ENCODE measurements around the gene BICD1.

Gene BICD1

GRCh38 chr12:32134101-32134888 is 27.6 kb downstream of the BICD1 start:
- peaks cover 2% of the 10 kb centered on the region; the same call in 1 of the 2 replicates for H3K36me3 ChIP-seq
- H3K9me3 ChIP-seq (ENCODE audit: severe bottlenecking) = no peaks in the 10 kb centered on the region
- no peak overlapping the region for H3K27ac ChIP-seq
- H3K27me3 ChIP-seq (ENCODE audit: insufficient read depth, low read depth, severe bottlenecking) = no peaks in the 10 kb centered on the region
- no peak for DNase-seq
- no peak overlapping the region for H3K4me3 ChIP-seq (ENCODE audit: low read depth, low read length)
- TF ChIP-seq CTCF (IDR thresholded peaks at IDR 0.05; ENCODE audit: low read depth, low read length) = no peak

GRCh38 chr12:32135967-32136366 is 29.3 kb downstream of the BICD1 start:
- DNase-seq = no peak
- no peak for TF ChIP-seq CTCF (IDR thresholded peaks at IDR 0.05; ENCODE audit: low read depth, low read length)
- H3K27ac ChIP-seq = no peak overlapping the region
- H3K9me3 ChIP-seq (ENCODE audit: severe bottlenecking) = no peaks in the 10 kb centered on the region
- H3K27me3 ChIP-seq (ENCODE audit: insufficient read depth, low read depth, severe bottlenecking) = no peaks in the 10 kb centered on the region
- H3K4me3 ChIP-seq (ENCODE audit: low read depth, low read length) = no peak overlapping the region
- no peaks in the 10 kb centered on the region for H3K36me3 ChIP-seq

DNA sequence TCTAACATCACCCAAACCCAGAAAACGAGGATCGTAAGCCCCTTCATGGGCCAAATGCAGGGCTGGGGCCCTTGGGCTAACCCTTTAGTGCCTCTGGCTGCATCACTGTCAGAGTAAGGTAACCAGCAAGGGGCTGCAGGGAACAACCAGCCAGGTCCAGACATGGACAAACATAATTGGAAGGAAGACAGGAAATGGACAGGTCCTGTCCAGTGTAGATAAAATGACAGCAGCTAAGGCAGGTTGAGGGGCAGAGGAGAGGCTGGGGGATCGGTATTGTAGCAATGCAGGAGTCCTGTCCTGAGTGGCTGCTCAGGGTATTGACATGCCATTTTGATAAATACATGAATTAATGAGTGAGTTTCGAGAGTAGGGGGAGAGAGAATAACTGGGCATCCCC is 29.8 kb downstream of the BICD1 start:
- Histone ChIP-seq H3K36me3 (no peaks in the 10 kb centered on the region), H3K27ac (no peak overlapping the region), H3K27me3 (ENCODE audit: insufficient read depth, low read depth, severe bottlenecking) (no peaks in the 10 kb centered on the region), H3K4me3 (ENCODE audit: low read depth, low read length) (no peak overlapping the region), H3K9me3 (ENCODE audit: severe bottlenecking) (no peaks in the 10 kb centered on the region)
- no peak for DNase-seq
- TF ChIP-seq CTCF (IDR thresholded peaks at IDR 0.05; ENCODE audit: low read depth, low read length) = no peak

DNA sequence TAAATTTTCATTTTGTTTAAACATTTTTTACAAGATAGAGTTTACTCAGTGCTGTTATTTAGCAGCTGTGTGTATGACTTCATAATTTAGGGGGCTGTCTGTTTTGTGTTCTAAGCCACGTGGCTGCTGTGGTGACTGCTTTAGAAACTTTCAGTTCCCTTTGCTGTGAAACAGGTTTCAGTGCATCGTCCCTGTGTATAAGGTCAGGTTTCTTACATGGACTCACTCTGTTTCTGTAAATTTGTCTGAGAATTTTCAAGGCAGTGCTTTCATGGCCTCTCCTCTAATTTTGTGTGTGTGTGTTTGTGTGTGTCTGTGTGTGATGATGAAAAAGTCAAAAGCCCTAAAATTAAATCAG is 32.4 kb downstream of the BICD1 start:
- H3K9me3 ChIP-seq (ENCODE audit: severe bottlenecking) = no peaks in the 10 kb centered on the region
- no peaks in the 10 kb centered on the region for H3K36me3 ChIP-seq
- no peak for TF ChIP-seq CTCF (IDR thresholded peaks at IDR 0.05; ENCODE audit: low read depth, low read length)
- H3K27ac ChIP-seq = peak overlapping the region; percentile 85
- DNase-seq = no peak
- H3K4me3 ChIP-seq (ENCODE audit: low read depth, low read length) = peak overlapping the region; percentile 53
- no peaks in the 10 kb centered on the region for H3K27me3 ChIP-seq (ENCODE audit: insufficient read depth, low read depth, severe bottlenecking)

- Histone ChIP-seq H3K4me3 (ENCODE audit: low read depth, low read length) (peak overlapping the region; percentile 2), H3K27me3 (ENCODE audit: insufficient read depth, low read depth, severe bottlenecking) (no peaks in the 10 kb centered on the region), H3K27ac (peak overlapping the region; percentile 85), H3K36me3 (no peaks in the 10 kb centered on the region), H3K9me3 (ENCODE audit: severe bottlenecking) (no peaks in the 10 kb centered on the region)
- no peak for TF ChIP-seq CTCF (IDR thresholded peaks at IDR 0.05; ENCODE audit: low read depth, low read length)
- peak; percentile 41 for DNase-seq
These were observed 34.2 kb downstream of the BICD1 start for GRCh38 chr12:32140877-32141276.

DNA sequence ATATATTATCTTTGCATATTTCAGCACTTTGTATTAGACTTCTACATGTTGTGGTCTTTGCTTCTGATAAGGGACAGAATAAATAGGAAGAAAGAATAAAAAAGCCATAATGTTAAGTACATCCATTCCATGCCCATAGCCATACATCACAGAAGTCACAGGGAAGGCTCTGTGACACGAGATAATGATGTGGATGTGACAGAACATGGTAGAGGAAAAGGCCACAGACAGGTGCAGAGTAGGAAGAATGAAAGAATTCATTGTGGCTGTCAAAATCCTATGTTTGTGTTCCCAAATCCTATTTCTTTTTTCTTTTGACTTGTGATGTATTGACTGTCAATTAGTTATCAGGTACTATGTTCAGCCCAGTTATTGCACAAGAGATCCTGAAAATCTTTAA is 38.4 kb downstream of the BICD1 start:
- Histone ChIP-seq H3K4me3 (ENCODE audit: low read depth, low read length) (no peak overlapping the region), H3K9me3 (ENCODE audit: severe bottlenecking) (no peaks in the 10 kb centered on the region), H3K27me3 (ENCODE audit: insufficient read depth, low read depth, severe bottlenecking) (no peaks in the 10 kb centered on the region), H3K27ac (no peak overlapping the region), H3K36me3 (no peaks in the 10 kb centered on the region)
- no peak for DNase-seq
- no peak for TF ChIP-seq CTCF (IDR thresholded peaks at IDR 0.05; ENCODE audit: low read depth, low read length)
